H1 (cell line): Measurements from ENCODE around the gene RAD51C. TPM values are rescaled to one million over a fixed set of nuclear protein-coding genes. Genes with fewer than 3 reads are reported as not detected.

Source experiments
- ASH2L ChIP-seq: fragments of 200-600, 300-600 bp; sonication (generic); IDR thresholded peaks from one replicate; pipeline ENCODE4 v1.7.1; 2017; ENCODE audit warnings: low read length
- CREB1 ChIP-seq: IDR thresholded peaks from 2 replicates; pipeline ENCODE4 v1.6.1; 2012; ENCODE audit warnings: inconsistent platforms
- HDAC2 ChIP-seq, 2 experiments: fragments of 300-600 bp in 1 of 2; sonication (generic) in 1 of 2; IDR thresholded peaks; 2 replicates each; pipeline ENCODE4 v1.6.1; 2011 to 2012; ENCODE audit warnings: low read depth in 2 of 2, low read length in 2 of 2, mild to moderate bottlenecking in 2 of 2, moderate library complexity in 2 of 2, borderline replicate concordance in 1 of 2, inconsistent platforms in 1 of 2
- POLR2AphosphoS5 ChIP-seq: IDR thresholded peaks from 2 replicates; pipeline ENCODE4 v1.6.1; 2011; ENCODE audit warnings: low read depth, low read length
- SIRT6 ChIP-seq: IDR thresholded peaks from one replicate; pipeline ENCODE4 v1.7.1; 2012; ENCODE audit warnings: low read length, inconsistent platforms
- TAF7 ChIP-seq: optimal IDR thresholded peaks from 2 replicates; pipeline ENCODE3; 2011; ENCODE audit warnings: low read depth, mild to moderate bottlenecking, inconsistent platforms, low read length, moderate library complexity, borderline replicate concordance
- YY1 ChIP-seq: IDR thresholded peaks from 2 replicates; pipeline ENCODE4 v1.6.1; 2011; ENCODE audit warnings: low read depth, mild to moderate bottlenecking, low read length
- polyA plus RNA-seq, 7 experiments: library from polyadenylated mRNA; depleted of rRNA in 3 of 7; stranded (reverse) in 5 of 7; unstranded in 2 of 7; fragments of >200 nt in 5 of 7; fragments of 200-250 nt in 2 of 7; gene quantifications; 1 replicate in 5 of 7; 2 replicates in 1 of 7; 4 replicates in 1 of 7; pipeline versions ENCODE4 v1.2.1 to v1.2.3, GENCODE V29; 2011 to 2013; ENCODE audit warnings: missing spikeins in 2 of 7, mixed read lengths in 2 of 7
- total RNA-seq: library from RNA; stranded (reverse); fragmentation: NEBNext Ultra II Directional; extraction: Animal tissue kit (Norgen Biotek cat#: 25700); gene quantifications from 2 replicates; pipeline ENCODE4 v1.2.1, GENCODE V29; 2021
- TF ChIP-seq, protein P1 (sequence below): IDR thresholded peaks from 2 replicates; pipeline ENCODE4 v1.6.1; 2011; ENCODE audit warnings: low read length, improper control_type of control experiment
- TF ChIP-seq, protein P2 (sequence below): fragments of 300-600 bp; sonication (generic); IDR thresholded peaks from 2 replicates; pipeline ENCODE4 v1.7.1; 2012; ENCODE audit warnings: low read length, moderate library complexity, mild to moderate bottlenecking, inconsistent platforms; ENCODE audit not compliant: insufficient replicate concordance

RAD51C gene
- total and polyA plus RNA-seq, 2 of the 8 experiments (the other 6 are each of a cell fraction or from before 2014, with no cell fraction given) = 10.4 to 21.7 TPM

DNA sequence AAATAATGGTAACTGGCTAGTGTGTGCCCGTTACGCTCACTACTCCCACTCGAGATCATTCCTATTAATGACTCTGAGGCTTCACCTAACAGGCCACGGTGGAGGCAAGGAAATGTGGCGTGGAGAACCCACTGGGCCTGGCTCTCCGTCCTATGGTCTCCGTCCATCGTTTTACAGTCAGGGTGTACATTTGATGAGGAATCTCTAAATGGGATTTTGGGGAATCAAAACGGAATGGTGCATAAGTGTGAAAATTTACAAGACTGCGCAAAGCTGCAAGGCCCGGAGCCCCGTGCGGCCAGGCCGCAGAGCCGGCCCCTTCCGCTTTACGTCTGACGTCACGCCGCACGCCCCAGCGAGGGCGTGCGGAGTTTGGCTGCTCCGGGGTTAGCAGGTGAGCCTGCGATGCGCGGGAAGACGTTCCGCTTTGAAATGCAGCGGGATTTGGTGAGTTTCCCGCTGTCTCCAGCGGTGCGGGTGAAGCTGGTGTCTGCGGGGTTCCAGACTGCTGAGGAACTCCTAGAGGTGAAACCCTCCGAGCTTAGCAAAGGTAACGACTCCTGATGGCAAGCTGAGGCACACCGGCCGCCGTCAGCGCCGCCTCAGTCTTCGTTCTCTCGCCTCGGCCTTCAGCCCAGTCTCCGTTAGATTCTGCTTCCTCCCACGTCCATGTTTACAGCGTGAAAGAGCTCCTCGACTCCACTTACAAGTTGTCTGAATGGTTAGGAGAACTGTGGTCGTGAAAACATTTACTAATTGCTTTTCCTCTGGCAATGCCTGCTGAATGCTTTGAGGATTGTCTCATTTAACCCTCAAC, at the start of gene RAD51C (continued):
- TF ChIP-seq ASH2L (peak; percentile 76), CREB1 (peak; percentile 80), POLR2AphosphoS5 (no peak; the same call in 1 of the 2 replicates), YY1 (peak; percentile 22; the same call in 1 of the 2 replicates), SIRT6 (no peak), HDAC2 (IDR thresholded peaks at IDR 0.05; ENCODE audit: borderline replicate concordance in 1 of 2, low read depth in 2 of 2, low read length in 2 of 2) (0 out of 4 replicates have a peak, but pooled peaks of 1 of the 2 experiments have one; percentile 43), TAF7 (peak; percentile 61)
- TF ChIP-seq, protein P1, sequence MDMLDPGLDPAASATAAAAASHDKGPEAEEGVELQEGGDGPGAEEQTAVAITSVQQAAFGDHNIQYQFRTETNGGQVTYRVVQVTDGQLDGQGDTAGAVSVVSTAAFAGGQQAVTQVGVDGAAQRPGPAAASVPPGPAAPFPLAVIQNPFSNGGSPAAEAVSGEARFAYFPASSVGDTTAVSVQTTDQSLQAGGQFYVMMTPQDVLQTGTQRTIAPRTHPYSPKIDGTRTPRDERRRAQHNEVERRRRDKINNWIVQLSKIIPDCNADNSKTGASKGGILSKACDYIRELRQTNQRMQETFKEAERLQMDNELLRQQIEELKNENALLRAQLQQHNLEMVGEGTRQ = no peak
- TF ChIP-seq, protein P2, sequence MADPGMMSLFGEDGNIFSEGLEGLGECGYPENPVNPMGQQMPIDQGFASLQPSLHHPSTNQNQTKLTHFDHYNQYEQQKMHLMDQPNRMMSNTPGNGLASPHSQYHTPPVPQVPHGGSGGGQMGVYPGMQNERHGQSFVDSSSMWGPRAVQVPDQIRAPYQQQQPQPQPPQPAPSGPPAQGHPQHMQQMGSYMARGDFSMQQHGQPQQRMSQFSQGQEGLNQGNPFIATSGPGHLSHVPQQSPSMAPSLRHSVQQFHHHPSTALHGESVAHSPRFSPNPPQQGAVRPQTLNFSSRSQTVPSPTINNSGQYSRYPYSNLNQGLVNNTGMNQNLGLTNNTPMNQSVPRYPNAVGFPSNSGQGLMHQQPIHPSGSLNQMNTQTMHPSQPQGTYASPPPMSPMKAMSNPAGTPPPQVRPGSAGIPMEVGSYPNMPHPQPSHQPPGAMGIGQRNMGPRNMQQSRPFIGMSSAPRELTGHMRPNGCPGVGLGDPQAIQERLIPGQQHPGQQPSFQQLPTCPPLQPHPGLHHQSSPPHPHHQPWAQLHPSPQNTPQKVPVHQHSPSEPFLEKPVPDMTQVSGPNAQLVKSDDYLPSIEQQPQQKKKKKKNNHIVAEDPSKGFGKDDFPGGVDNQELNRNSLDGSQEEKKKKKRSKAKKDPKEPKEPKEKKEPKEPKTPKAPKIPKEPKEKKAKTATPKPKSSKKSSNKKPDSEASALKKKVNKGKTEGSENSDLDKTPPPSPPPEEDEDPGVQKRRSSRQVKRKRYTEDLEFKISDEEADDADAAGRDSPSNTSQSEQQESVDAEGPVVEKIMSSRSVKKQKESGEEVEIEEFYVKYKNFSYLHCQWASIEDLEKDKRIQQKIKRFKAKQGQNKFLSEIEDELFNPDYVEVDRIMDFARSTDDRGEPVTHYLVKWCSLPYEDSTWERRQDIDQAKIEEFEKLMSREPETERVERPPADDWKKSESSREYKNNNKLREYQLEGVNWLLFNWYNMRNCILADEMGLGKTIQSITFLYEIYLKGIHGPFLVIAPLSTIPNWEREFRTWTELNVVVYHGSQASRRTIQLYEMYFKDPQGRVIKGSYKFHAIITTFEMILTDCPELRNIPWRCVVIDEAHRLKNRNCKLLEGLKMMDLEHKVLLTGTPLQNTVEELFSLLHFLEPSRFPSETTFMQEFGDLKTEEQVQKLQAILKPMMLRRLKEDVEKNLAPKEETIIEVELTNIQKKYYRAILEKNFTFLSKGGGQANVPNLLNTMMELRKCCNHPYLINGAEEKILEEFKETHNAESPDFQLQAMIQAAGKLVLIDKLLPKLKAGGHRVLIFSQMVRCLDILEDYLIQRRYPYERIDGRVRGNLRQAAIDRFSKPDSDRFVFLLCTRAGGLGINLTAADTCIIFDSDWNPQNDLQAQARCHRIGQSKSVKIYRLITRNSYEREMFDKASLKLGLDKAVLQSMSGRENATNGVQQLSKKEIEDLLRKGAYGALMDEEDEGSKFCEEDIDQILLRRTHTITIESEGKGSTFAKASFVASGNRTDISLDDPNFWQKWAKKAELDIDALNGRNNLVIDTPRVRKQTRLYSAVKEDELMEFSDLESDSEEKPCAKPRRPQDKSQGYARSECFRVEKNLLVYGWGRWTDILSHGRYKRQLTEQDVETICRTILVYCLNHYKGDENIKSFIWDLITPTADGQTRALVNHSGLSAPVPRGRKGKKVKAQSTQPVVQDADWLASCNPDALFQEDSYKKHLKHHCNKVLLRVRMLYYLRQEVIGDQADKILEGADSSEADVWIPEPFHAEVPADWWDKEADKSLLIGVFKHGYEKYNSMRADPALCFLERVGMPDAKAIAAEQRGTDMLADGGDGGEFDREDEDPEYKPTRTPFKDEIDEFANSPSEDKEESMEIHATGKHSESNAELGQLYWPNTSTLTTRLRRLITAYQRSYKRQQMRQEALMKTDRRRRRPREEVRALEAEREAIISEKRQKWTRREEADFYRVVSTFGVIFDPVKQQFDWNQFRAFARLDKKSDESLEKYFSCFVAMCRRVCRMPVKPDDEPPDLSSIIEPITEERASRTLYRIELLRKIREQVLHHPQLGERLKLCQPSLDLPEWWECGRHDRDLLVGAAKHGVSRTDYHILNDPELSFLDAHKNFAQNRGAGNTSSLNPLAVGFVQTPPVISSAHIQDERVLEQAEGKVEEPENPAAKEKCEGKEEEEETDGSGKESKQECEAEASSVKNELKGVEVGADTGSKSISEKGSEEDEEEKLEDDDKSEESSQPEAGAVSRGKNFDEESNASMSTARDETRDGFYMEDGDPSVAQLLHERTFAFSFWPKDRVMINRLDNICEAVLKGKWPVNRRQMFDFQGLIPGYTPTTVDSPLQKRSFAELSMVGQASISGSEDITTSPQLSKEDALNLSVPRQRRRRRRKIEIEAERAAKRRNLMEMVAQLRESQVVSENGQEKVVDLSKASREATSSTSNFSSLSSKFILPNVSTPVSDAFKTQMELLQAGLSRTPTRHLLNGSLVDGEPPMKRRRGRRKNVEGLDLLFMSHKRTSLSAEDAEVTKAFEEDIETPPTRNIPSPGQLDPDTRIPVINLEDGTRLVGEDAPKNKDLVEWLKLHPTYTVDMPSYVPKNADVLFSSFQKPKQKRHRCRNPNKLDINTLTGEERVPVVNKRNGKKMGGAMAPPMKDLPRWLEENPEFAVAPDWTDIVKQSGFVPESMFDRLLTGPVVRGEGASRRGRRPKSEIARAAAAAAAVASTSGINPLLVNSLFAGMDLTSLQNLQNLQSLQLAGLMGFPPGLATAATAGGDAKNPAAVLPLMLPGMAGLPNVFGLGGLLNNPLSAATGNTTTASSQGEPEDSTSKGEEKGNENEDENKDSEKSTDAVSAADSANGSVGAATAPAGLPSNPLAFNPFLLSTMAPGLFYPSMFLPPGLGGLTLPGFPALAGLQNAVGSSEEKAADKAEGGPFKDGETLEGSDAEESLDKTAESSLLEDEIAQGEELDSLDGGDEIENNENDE = no peak
